ENCODE results near the gene XYLT1. TPM values are rescaled to one million over a fixed set of nuclear protein-coding genes. Genes with fewer than 3 reads are reported as not detected.

XYLT1 gene
- total and polyA plus RNA-seq, 9 of the 15 experiments (the other 6 are each of a cell fraction or from before 2014, with no cell fraction given) = 0.03 to 0.09 (median 0.08) TPM; not detected in 6

GRCh38 chr16:17387256-17387655, 83.5 kb downstream of the XYLT1 start:
- Histone ChIP-seq H3K9me3 (replicated peaks; ENCODE audit: control insufficient read depth, insufficient read depth, low read depth, low read length) (no peaks in the 10 kb centered on the region), H3K4me1 (replicated peaks in 1 of 2; ENCODE audit: control insufficient read depth in 2 of 2, insufficient read depth in 2 of 2, low read length in 2 of 2) (no peaks in the 10 kb centered on the region), H3K27me3 (ENCODE audit: control insufficient read depth in 2 of 2, insufficient read depth in 2 of 2, low read length in 2 of 2) (peaks cover 12 to 34% of the 10 kb centered on the region in 2 experiments; a peak in 4 of 5 replicates), H4K20me1 (replicated peaks; ENCODE audit: control insufficient read depth, insufficient read depth, low read length) (no peaks in the 10 kb centered on the region), H3K4me2 (ENCODE audit: insufficient read depth, low read length) (no peak overlapping the region), H3K4me3 (no peak overlapping the region), H3K79me2 (ENCODE audit: control insufficient read depth, insufficient read depth, low read length) (no peaks in the 10 kb centered on the region), H3K9me1 (ENCODE audit: control insufficient read depth, insufficient read depth, low read length) (no peaks in the 10 kb centered on the region), H3K27ac (ENCODE audit: extremely low read depth, low read depth, low read length) (no peak overlapping the region), H3K9ac (ENCODE audit: insufficient read depth in 1 of 2, low read depth in 2 of 2, low read length in 2 of 2) (no peak overlapping the region), H3K36me3 (ENCODE audit: control insufficient read depth, insufficient read depth, low read length) (no peaks in the 10 kb centered on the region), H2AFZ (ENCODE audit: low read depth, low read length) (no peak overlapping the region)
- WGBS (ENCODE audit: insufficient coverage, low coverage, missing lambda C conversion rate) = 4% methylated on average over 4 of the region's 4 CpGs
- ChIA-PET POLR2A (interaction anchor here (0.8 kb wide), 1 partner anchor 430 kb away, joined by 3 read pairs; no protein-coding TSS in a partner anchor), CTCF (ENCODE audit: low intra/inter-chr PET ratio) (no interaction called here)
- FAIRE-seq (no peak), DNase-seq (ENCODE audit: extremely low read depth in 1 of 4, low spot score in 3 of 4) (no peak), ATAC-seq (no peak)
- in situ Hi-C loops (cut with MboI) (no loop called here), intact Hi-C loops (cut with micrococcal nuclease) (no loop called here)
- no TSS peak for BruUV-seq (replicated peaks)
- TF ChIP-seq TAF7 (tag; IDR thresholded peaks at IDR 0.05) (no peak), RUNX1 (IDR thresholded peaks at IDR 0.05; ENCODE audit: low read depth) (no peak), SIX5 (IDR thresholded peaks at IDR 0.05; ENCODE audit: borderline replicate concordance in 1 of 2, insufficient read depth in 1 of 2, low read depth in 1 of 2, low read length in 2 of 2) (no peak), SNAPC5 (CRISPR knock-in tag; IDR thresholded peaks at IDR 0.05) (no peak), HNRNPUL1 (IDR thresholded peaks at IDR 0.05; ENCODE audit: low read length) (no peak), TAF15 (IDR thresholded peaks at IDR 0.05; ENCODE audit: low read depth, low read length) (no peak), ARID2 (IDR thresholded peaks at IDR 0.05) (no peak), ZNF263 (CRISPR knock-in tag; IDR thresholded peaks at IDR 0.05; ENCODE audit: borderline replicate concordance) (no peak)

Data from K562 (cell line).